Central memory CD4-positive, alpha-beta T cell (primary cell): ENCODE data around the gene VWA5B2.

ENCODE experiments used
- DNase-seq: peaks from one replicate; pipeline ENCODE4 v3.0.0; 2022

VWA5B2 gene

GRCh38 chr3:184227481-184227935 lies 1.9 kb upstream of the VWA5B2 start:
- DNase-seq: peak; percentile 51

- DNase-seq: no peak
These were observed 828 bp upstream of the VWA5B2 start for GRCh38 chr3:184228376-184229137.

GRCh38 chr3:184230081-184230602 lies 757 bp downstream of the VWA5B2 start:
- no peak for DNase-seq

GRCh38 chr3:184230603-184231528 lies 1.5 kb downstream of the VWA5B2 start:
- DNase-seq: no peak

- DNase-seq: no peak
These were observed 2.3 kb downstream of the VWA5B2 start for GRCh38 chr3:184231671-184232070.

- no peak for DNase-seq
These were observed 3.9 kb downstream of the VWA5B2 start for GRCh38 chr3:184233127-184233843.

- DNase-seq: no peak
These were observed 4.8 kb downstream of the VWA5B2 start for GRCh38 chr3:184234224-184234623.

- DNase-seq: no peak
These were observed 5.4 kb downstream of the VWA5B2 start for GRCh38 chr3:184234671-184235380.

- DNase-seq: no peak
These were observed 6.1 kb downstream of the VWA5B2 start for GRCh38 chr3:184235381-184236032.

GRCh38 chr3:184236033-184236410 lies 6.6 kb downstream of the VWA5B2 start:
- no peak for DNase-seq

GRCh38 chr3:184236636-184237035 lies 7.3 kb downstream of the VWA5B2 start:
- DNase-seq: no peak

- no peak for DNase-seq
These were observed 7.8 kb downstream of the VWA5B2 start for GRCh38 chr3:184237211-184237610.

- DNase-seq: no peak
These were observed 8.4 kb downstream of the VWA5B2 start for GRCh38 chr3:184237807-184238206.

GRCh38 chr3:184238246-184238818 lies 8.9 kb downstream of the VWA5B2 start:
- DNase-seq: no peak

- no peak for DNase-seq
These were observed 9.8 kb downstream of the VWA5B2 start for GRCh38 chr3:184239221-184239620.

- DNase-seq: no peak
These were observed 10.3 kb downstream of the VWA5B2 start for GRCh38 chr3:184239708-184240107.

- DNase-seq: no peak
These were observed 11.2 kb downstream of the VWA5B2 start for GRCh38 chr3:184240384-184241140.

GRCh38 chr3:184241141-184241446 lies 11.7 kb downstream of the VWA5B2 start:
- DNase-seq: no peak

- no peak for DNase-seq
These were observed 12.3 kb downstream of the VWA5B2 start for GRCh38 chr3:184241447-184242296.

- no peak for DNase-seq
These were observed 12.9 kb downstream of the VWA5B2 start for GRCh38 chr3:184242297-184242685.
